Spleen (tissue), 7 donors: ENCODE measurements around the gene TPRG1.

Experiments used
- CTCF ChIP-seq, 11 experiments: fragments of 200-600 bp in 7 of 11; fragments of 450-650 bp in 4 of 11; sonication (generic) in 4 of 11; IDR thresholded peaks in 8 of 11; conservative IDR thresholded peaks in 3 of 11; 1 replicate in 7 of 11; 2 replicates in 4 of 11; pipeline versions ENCODE4 v1.4.0 to v1.8.0; 2016 to 2021; ENCODE audit warnings: antibody characterized with exemption in 11 of 11, inconsistent platforms in 4 of 11, mild to moderate bottlenecking in 1 of 11
- POLR2A ChIP-seq, 3 donors: fragments of 450-650 bp; IDR thresholded peaks; one replicate each; pipeline ENCODE4 v1.5.1; 2017; ENCODE audit warnings: antibody characterized with exemption in 3 of 3, mild to moderate bottlenecking in 1 of 3
- POLR2AphosphoS5 ChIP-seq, 3 donors: sonication (generic); formaldehyde crosslinking; IDR thresholded peaks; one replicate each; pipeline ENCODE4 v1.5.1; 2017; ENCODE audit warnings: antibody characterized with exemption in 3 of 3
- donor health status: DM: no; HTN: no; CAD: no; lungs with moderate emphysema.
- donor health status: DM: no; HTN: no; CAD: no.
- donor health status: DM: no; HTN: no; CAD: no.

- TF ChIP-seq CTCF (IDR thresholded peaks at IDR 0.05 in 8 of 11, conservative IDR thresholded peaks at IDR 0.05 in 3 of 11) = no peak
- TF ChIP-seq POLR2A (IDR thresholded peaks at IDR 0.05) = no peak
- TF ChIP-seq POLR2AphosphoS5 (IDR thresholded peaks at IDR 0.05) = no peak
Observed at GRCh38 chr3:189149203-189149602, 22.6 kb upstream of the TPRG1 start.
